GM20000 (cell line): ENCODE results near the gene ZNF750.

Source experiments
- DNase-seq: peaks from one replicate; pipeline ENCODE4 v3.0.0; 2012; ENCODE audit warnings: low spot score
- CTCF ChIP-seq: IDR thresholded peaks from 2 replicates; pipeline ENCODE4 v1.5.1; 2012; ENCODE audit warnings: mild to moderate bottlenecking, control low read depth; ENCODE audit errors: extremely low read depth, missing control alignments

The ZNF750 gene

GRCh38 chr17:82882715-82883418 is 43.0 kb upstream of the ZNF750 start:
- no peak for TF ChIP-seq CTCF
- DNase-seq, result no peak

- TF ChIP-seq CTCF, result no peak
- no peak for DNase-seq
Measured at GRCh38 chr17:82881900-82882714, 42.3 kb upstream of the ZNF750 start.

GRCh38 chr17:82881324-82881823 is 41.6 kb upstream of the ZNF750 start:
- TF ChIP-seq CTCF, result no peak
- no peak for DNase-seq

- no peak for TF ChIP-seq CTCF
- DNase-seq, result no peak
Measured at GRCh38 chr17:82880620-82881323, 41.0 kb upstream of the ZNF750 start.

- DNase-seq, result no peak
- TF ChIP-seq CTCF, result no peak
Measured at GRCh38 chr17:82879241-82879640, 39.4 kb upstream of the ZNF750 start.

- TF ChIP-seq CTCF, result no peak
- no peak for DNase-seq
Measured at GRCh38 chr17:82878527-82878926, 38.7 kb upstream of the ZNF750 start.
